Naive thymus-derived CD8-positive, alpha-beta T cell (primary cell): ENCODE results near the gene FAM107B. TPM values are rescaled to one million over a fixed set of nuclear protein-coding genes. Genes with fewer than 3 reads are reported as not detected.

Experiments
- ATAC-seq, 2 donors: fragments of 150-1000 bp; cut with Tn5 transposase in 1 of 2; sonication (Bioruptor Pico), chemical (Tn5 transposase) in 1 of 2; 1 replicate in 1 of 2; 2 replicates in 1 of 2; pipeline ENCODE4 v1.10.0; 2021; ENCODE audit warnings: mild to moderate bottlenecking in 2 of 2, moderate library complexity in 2 of 2
- POLR2A ChIA-PET: fragments of 350-600 bp; sonication (Branson Sonifier 250); formaldehyde crosslinking; loops from one replicate; lab custom pipeline; 2021; ENCODE audit warnings: antibody characterized with exemption; lab: Charles Lee
- DNase-seq, 10 donors: peaks; one replicate each; pipeline versions ENCODE4 v3.0.0 to v3.0.0-alpha.2; 2020 to 2022
- H3K27ac Mint-ChIP-seq, 10 donors: one replicate each; pipeline ENCODE4 v1.8.0; 2020 to 2022; ENCODE audit warnings: mild to moderate bottlenecking in 10 of 10, mixed read lengths in 10 of 10, moderate library complexity in 4 of 10, inconsistent platforms in 1 of 10
- H3K27me3 Mint-ChIP-seq, 5 donors: one replicate each; pipeline ENCODE4 v1.8.0; 2021 to 2022; ENCODE audit warnings: mixed read lengths in 5 of 5
- H3K36me3 Mint-ChIP-seq, 3 donors: one replicate each; pipeline ENCODE4 v1.8.0; 2020 to 2022; ENCODE audit warnings: mixed read lengths in 3 of 3, mild to moderate bottlenecking in 2 of 3, inconsistent platforms in 1 of 3
- H3K4me1 Mint-ChIP-seq, 4 donors: one replicate each; pipeline ENCODE4 v1.8.0; 2021 to 2022; ENCODE audit warnings: mixed read lengths in 4 of 4
- H3K4me3 Mint-ChIP-seq, 10 donors: one replicate each; pipeline ENCODE4 v1.8.0; 2020 to 2022; ENCODE audit warnings: mild to moderate bottlenecking in 10 of 10, mixed read lengths in 10 of 10, moderate library complexity in 6 of 10, inconsistent platforms in 1 of 10
- H3K9me3 Mint-ChIP-seq, 9 donors: one replicate each; pipeline ENCODE4 v1.8.0; 2020 to 2022; ENCODE audit warnings: mixed read lengths in 9 of 9, mild to moderate bottlenecking in 3 of 9, inconsistent platforms in 1 of 9, moderate library complexity in 1 of 9
- polyA plus RNA-seq, 3 donors: library from polyadenylated mRNA; unstranded; fragments of 300-500 nt; fragmentation: Illumina TruSeq; gene quantifications; one replicate each; pipeline ENCODE4 v1.2.3, GENCODE V29; 2021
- total RNA-seq, 8 experiments: library from RNA in 2 of 8; stranded (reverse) in 2 of 8; gene quantifications; one replicate each; pipeline ENCODE4 v1.2.3 and lab custom pipeline; 2021 to 2026

Gene FAM107B
- total and polyA plus RNA-seq, 5 experiments from 2014 or later: 250 to 319 (median 260) TPM

- POLR2A ChIA-PET: interaction anchor here (0.6 to 12.1 kb wide), 6 partner anchors 9 to 249 kb away, joined by 3 to 314 read pairs (median 6); no protein-coding TSS in a partner anchor
- Mint-ChIP-seq H3K4me1 (peaks cover 23 to 96% (median 90%) of the 10 kb centered on the region in 4 donors), H3K36me3 (peaks cover 0 to 17% (median 10%) of the 10 kb centered on the region in 3 donors), H3K9me3 (no peaks in the 10 kb centered on the region), H3K27me3 (no peaks in the 10 kb centered on the region), H3K27ac (peak overlapping the region in 9 of 10 donors; percentile 45 to 98 (median 80)), H3K4me3 (peak overlapping the region in 3 of 10 donors; percentile 10 to 30 (median 20))
- no peak for ATAC-seq
- DNase-seq: no peak
These were observed 196.4 kb downstream of the FAM107B start for GRCh38 chr10:14578060-14578952.

- Mint-ChIP-seq H3K4me3 (peak overlapping the region in 3 of 10 donors; percentile 8 to 40 (median 35)), H3K4me1 (peaks cover 19 to 94% (median 80%) of the 10 kb centered on the region in 4 donors), H3K36me3 (peaks cover 6 to 18% (median 11%) of the 10 kb centered on the region in 3 donors), H3K9me3 (peaks cover 0 to 3% (median 0%) of the 10 kb centered on the region in 9 donors), H3K27ac (peak overlapping the region in 9 of 10 donors; percentile 43 to 98 (median 86)), H3K27me3 (no peaks in the 10 kb centered on the region)
- no peak for DNase-seq
- POLR2A ChIA-PET: interaction anchor here (0.7 to 12.4 kb wide), 6 partner anchors 9 to 507 kb away, joined by 3 to 314 read pairs (median 4); no protein-coding TSS in a partner anchor
- ATAC-seq: no peak
These were observed 199.8 kb downstream of the FAM107B start for GRCh38 chr10:14574885-14575284.

GRCh38 chr10:14574291-14574690 lies 200.4 kb downstream of the FAM107B start:
- H3K27ac Mint-ChIP-seq: peak overlapping the region; percentile 57 to 98 (median 81)
- H3K27me3 Mint-ChIP-seq: no peaks in the 10 kb centered on the region
- peak overlapping the region in 1 of 10 donors; percentile 40 for H3K4me3 Mint-ChIP-seq
- no peak for DNase-seq
- POLR2A ChIA-PET: interaction anchor here (1.4 to 12.4 kb wide), 3 partner anchors 10 to 24 kb away, joined by 4 to 314 read pairs (median 5); no protein-coding TSS in a partner anchor
- peaks cover 0 to 3% (median 0%) of the 10 kb centered on the region in 9 donors for H3K9me3 Mint-ChIP-seq
- ATAC-seq: no peak
- H3K4me1 Mint-ChIP-seq: peaks cover 21 to 94% (median 78%) of the 10 kb centered on the region in 4 donors
- H3K36me3 Mint-ChIP-seq: peaks cover 6 to 18% (median 11%) of the 10 kb centered on the region in 3 donors

- peak overlapping the region; percentile 73 to 98 (median 86) for H3K27ac Mint-ChIP-seq
- peaks cover 6 to 18% (median 11%) of the 10 kb centered on the region in 3 donors for H3K36me3 Mint-ChIP-seq
- POLR2A ChIA-PET: interaction anchor here (0.6 to 12.4 kb wide), 6 partner anchors 9 to 657 kb away, joined by 4 to 314 read pairs (median 6); no protein-coding TSS in a partner anchor
- ATAC-seq (no peak), DNase-seq (no peak)
- H3K4me1 Mint-ChIP-seq: peaks cover 25 to 94% (median 79%) of the 10 kb centered on the region in 4 donors
- peak overlapping the region in 6 of 10 donors; percentile 25 to 74 (median 49) for H3K4me3 Mint-ChIP-seq
- peaks cover 0 to 3% (median 0%) of the 10 kb centered on the region in 9 donors for H3K9me3 Mint-ChIP-seq
- H3K27me3 Mint-ChIP-seq: no peaks in the 10 kb centered on the region
These were observed 200.9 kb downstream of the FAM107B start for GRCh38 chr10:14573666-14574261.

GRCh38 chr10:14572811-14573210 lies 201.9 kb downstream of the FAM107B start:
- peaks cover 0 to 3% (median 0%) of the 10 kb centered on the region in 9 donors for H3K9me3 Mint-ChIP-seq
- H3K4me3 Mint-ChIP-seq: peak overlapping the region in 4 of 10 donors; percentile 12 to 34 (median 28)
- peaks cover 7 to 20% (median 11%) of the 10 kb centered on the region in 3 donors for H3K36me3 Mint-ChIP-seq
- H3K27ac Mint-ChIP-seq: peak overlapping the region; percentile 60 to 98 (median 81)
- H3K27me3 Mint-ChIP-seq: no peaks in the 10 kb centered on the region
- peaks cover 28 to 92% (median 79%) of the 10 kb centered on the region in 4 donors for H3K4me1 Mint-ChIP-seq
- POLR2A ChIA-PET: interaction anchor here (0.7 to 12.4 kb wide), 6 partner anchors 8 to 658 kb away, joined by 5 to 314 read pairs (median 6); no protein-coding TSS in a partner anchor
- ATAC-seq (no peak), DNase-seq (no peak)

GRCh38 chr10:14571866-14572507 lies 202.7 kb downstream of the FAM107B start:
- Mint-ChIP-seq H3K36me3 (peaks cover 13 to 26% (median 17%) of the 10 kb centered on the region in 3 donors), H3K4me1 (peaks cover 34 to 92% (median 80%) of the 10 kb centered on the region in 4 donors), H3K4me3 (peak overlapping the region; percentile 90 to 98 (median 96)), H3K27ac (peak overlapping the region; percentile 92 to 99 (median 99)), H3K9me3 (peaks cover 0 to 3% (median 0%) of the 10 kb centered on the region in 9 donors), H3K27me3 (no peaks in the 10 kb centered on the region)
- POLR2A ChIA-PET: interaction anchor here (0.7 to 12.4 kb wide), 16 partner anchors 10 to 307 kb away, joined by 3 to 314 read pairs (median 6); partner anchors contain the start of genes CDNF, HSPA14, MSANTD7 and SUV39H2
- peak; percentile 26 to 93 (median 81) for DNase-seq
- ATAC-seq: peak; percentile 67 to 76

- Mint-ChIP-seq H3K4me1 (peaks cover 37 to 91% (median 81%) of the 10 kb centered on the region in 4 donors), H3K27me3 (no peaks in the 10 kb centered on the region), H3K36me3 (peaks cover 19 to 35% (median 26%) of the 10 kb centered on the region in 3 donors), H3K4me3 (peak overlapping the region; percentile 90 to 98 (median 96)), H3K27ac (peak overlapping the region; percentile 92 to 99 (median 99)), H3K9me3 (peaks cover 0 to 7% (median under 1%) of the 10 kb centered on the region in 9 donors)
- peak in 5 of 10 donors; percentile 17 to 78 (median 58) for DNase-seq
- peak; percentile 8 to 20 for ATAC-seq
- POLR2A ChIA-PET: interaction anchor here (0.7 to 12.4 kb wide), 16 partner anchors 8 to 784 kb away, joined by 3 to 314 read pairs (median 6); partner anchors contain the start of genes CDNF, HSPA14 and MSANTD7
These were observed 203.9 kb downstream of the FAM107B start for GRCh38 chr10:14570800-14571199.

- Mint-ChIP-seq H3K36me3 (peaks cover 21 to 43% (median 30%) of the 10 kb centered on the region in 3 donors), H3K4me1 (peaks cover 40 to 91% (median 81%) of the 10 kb centered on the region in 4 donors), H3K9me3 (peaks cover 0 to 9% (median 3%) of the 10 kb centered on the region in 9 donors), H3K4me3 (peak overlapping the region; percentile 90 to 98 (median 96)), H3K27ac (peak overlapping the region; percentile 92 to 99 (median 99)), H3K27me3 (no peaks in the 10 kb centered on the region)
- ATAC-seq (peak; percentile 5 to 19), DNase-seq (peak in 6 of 10 donors; percentile 49 to 77 (median 60))
- POLR2A ChIA-PET: interaction anchor here (0.7 to 12.4 kb wide), 20 partner anchors 11 to 386 kb away, joined by 3 to 314 read pairs (median 6); partner anchors contain the start of genes CDNF, HSPA14 and MSANTD7
These were observed 205.2 kb downstream of the FAM107B start for GRCh38 chr10:14569274-14570060.

GRCh38 chr10:14567421-14567820 lies 207.3 kb downstream of the FAM107B start:
- Mint-ChIP-seq H3K27ac (peak overlapping the region; percentile 92 to 99 (median 99)), H3K9me3 (peaks cover 0 to 9% (median 3%) of the 10 kb centered on the region in 9 donors), H3K4me1 (peaks cover 45 to 93% (median 83%) of the 10 kb centered on the region in 4 donors), H3K36me3 (peaks cover 21 to 41% (median 30%) of the 10 kb centered on the region in 3 donors), H3K4me3 (peak overlapping the region; percentile 9 to 98 (median 94)), H3K27me3 (no peaks in the 10 kb centered on the region)
- no peak for DNase-seq
- POLR2A ChIA-PET: interaction anchor here (1.1 to 12.4 kb wide), 2 partner anchors 16 to 17 kb away, joined by 4 to 314 read pairs; no protein-coding TSS in a partner anchor
- no peak for ATAC-seq

GRCh38 chr10:14566498-14566897 lies 208.2 kb downstream of the FAM107B start:
- H3K36me3 Mint-ChIP-seq: peaks cover 21 to 43% (median 28%) of the 10 kb centered on the region in 3 donors
- ATAC-seq: no peak
- H3K27ac Mint-ChIP-seq: peak overlapping the region; percentile 92 to 99 (median 98)
- DNase-seq: no peak
- POLR2A ChIA-PET: interaction anchor here (5.3 to 12.4 kb wide), 2 partner anchors 13 to 18 kb away, joined by 30 to 314 read pairs; no protein-coding TSS in a partner anchor
- H3K9me3 Mint-ChIP-seq: peaks cover 0 to 9% (median 3%) of the 10 kb centered on the region in 9 donors
- H3K27me3 Mint-ChIP-seq: no peaks in the 10 kb centered on the region
- peaks cover 44 to 94% (median 84%) of the 10 kb centered on the region in 4 donors for H3K4me1 Mint-ChIP-seq
- peak overlapping the region in 9 of 10 donors; percentile 37 to 92 (median 68) for H3K4me3 Mint-ChIP-seq
